Thoracic aorta (tissue), 2 donors: ENCODE data around the gene CENPO. TPM values are rescaled to one million over a fixed set of nuclear protein-coding genes. Genes with fewer than 3 reads are reported as not detected.

Experiments used
- ATAC-seq: fragments of 150-250 bp; one replicate; pipeline ENCODE4 v1.8.0; 2017; ENCODE audit warnings: low read depth; ENCODE audit not compliant: insufficient number of reproducible peaks, low FRiP score
- DNase-seq: peaks from one replicate; pipeline ENCODE4 v3.0.0-alpha.2; 2020; ENCODE audit warnings: low spot score
- H3K27ac ChIP-seq, 2 donors: fragments of 200-600 bp; sonication (generic); 1 replicate in 1 of 2; 2 replicates in 1 of 2; pipeline ENCODE4 v1.5.1; 2016; ENCODE audit warnings: mild to moderate bottlenecking in 2 of 2, moderate library complexity in 2 of 2
- H3K27me3 ChIP-seq: fragments of 200-600 bp; sonication (generic); replicated peaks from 2 replicates; pipeline ENCODE4 v1.6.0; 2016; ENCODE audit warnings: mild to moderate bottlenecking; ENCODE audit not compliant: insufficient read depth
- H3K36me3 ChIP-seq: fragments of 200-600 bp; sonication (generic); one replicate; pipeline ENCODE4 v1.5.1; 2016
- H3K4me1 ChIP-seq, 2 donors: fragments of 200-600 bp; sonication (generic); 1 replicate in 1 of 2; 2 replicates in 1 of 2; pipeline versions ENCODE4 v1.5.1 to v1.6.0; 2016; ENCODE audit warnings: low read depth in 2 of 2, mild to moderate bottlenecking in 1 of 2; ENCODE audit not compliant: control insufficient read depth in 1 of 2
- H3K4me3 ChIP-seq: fragments of 200-600 bp; sonication (generic); 2 replicates; pipeline ENCODE4 v1.5.1; 2016; ENCODE audit warnings: mild to moderate bottlenecking
- H3K9me3 ChIP-seq: fragments of 200-600 bp; sonication (generic); 2 replicates; pipeline ENCODE4 v1.5.1; 2016
- total RNA-seq, 2 donors: library from RNA; depleted of rRNA; stranded (reverse); fragments of >200 nt; gene quantifications; one replicate each; pipeline versions ENCODE4 v1.1.0 to v1.2.3, GENCODE V29; 2016
- TF ChIP-seq, protein P1 (sequence below): fragments of 200-600 bp; sonication (generic); IDR thresholded peaks from one replicate; pipeline ENCODE4 v1.5.1; 2019; ENCODE audit warnings: antibody characterized with exemption

CENPO gene
- total RNA-seq, 2 donors from 2014 or later: 2.5 to 9.2 TPM

DNA sequence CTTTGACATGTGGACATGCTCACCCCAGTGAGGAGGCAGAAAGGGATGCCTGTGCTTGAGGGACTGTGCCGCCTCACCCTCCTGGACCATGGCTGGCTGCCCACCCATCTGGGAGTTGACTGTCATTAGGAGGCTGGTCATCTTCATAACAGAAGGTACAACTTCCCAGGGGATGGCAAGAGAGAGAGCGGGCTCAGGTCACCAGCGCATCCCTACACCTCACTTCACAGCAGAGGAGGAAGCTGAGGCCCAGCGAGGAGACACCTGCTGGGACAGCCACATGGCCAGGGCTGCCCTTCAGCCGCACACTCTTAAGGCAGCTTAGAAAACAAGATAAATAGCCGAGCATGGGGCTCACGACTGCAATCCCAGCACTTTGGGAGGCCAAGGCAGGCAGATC lies 67.4 kb downstream of the CENPO start:
- ATAC-seq (no peak), DNase-seq (no peak)
- no peak overlapping the region for H3K27ac ChIP-seq
- TF ChIP-seq, protein P1, sequence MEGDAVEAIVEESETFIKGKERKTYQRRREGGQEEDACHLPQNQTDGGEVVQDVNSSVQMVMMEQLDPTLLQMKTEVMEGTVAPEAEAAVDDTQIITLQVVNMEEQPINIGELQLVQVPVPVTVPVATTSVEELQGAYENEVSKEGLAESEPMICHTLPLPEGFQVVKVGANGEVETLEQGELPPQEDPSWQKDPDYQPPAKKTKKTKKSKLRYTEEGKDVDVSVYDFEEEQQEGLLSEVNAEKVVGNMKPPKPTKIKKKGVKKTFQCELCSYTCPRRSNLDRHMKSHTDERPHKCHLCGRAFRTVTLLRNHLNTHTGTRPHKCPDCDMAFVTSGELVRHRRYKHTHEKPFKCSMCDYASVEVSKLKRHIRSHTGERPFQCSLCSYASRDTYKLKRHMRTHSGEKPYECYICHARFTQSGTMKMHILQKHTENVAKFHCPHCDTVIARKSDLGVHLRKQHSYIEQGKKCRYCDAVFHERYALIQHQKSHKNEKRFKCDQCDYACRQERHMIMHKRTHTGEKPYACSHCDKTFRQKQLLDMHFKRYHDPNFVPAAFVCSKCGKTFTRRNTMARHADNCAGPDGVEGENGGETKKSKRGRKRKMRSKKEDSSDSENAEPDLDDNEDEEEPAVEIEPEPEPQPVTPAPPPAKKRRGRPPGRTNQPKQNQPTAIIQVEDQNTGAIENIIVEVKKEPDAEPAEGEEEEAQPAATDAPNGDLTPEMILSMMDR: no peak
- H3K36me3 ChIP-seq: no peaks in the 10 kb centered on the region
- no peaks in the 10 kb centered on the region for H3K9me3 ChIP-seq
- H3K4me1 ChIP-seq: peaks cover 5 to 21% of the 10 kb centered on the region in 2 donors
- H3K27me3 ChIP-seq: no peaks in the 10 kb centered on the region
- no peak overlapping the region for H3K4me3 ChIP-seq

- no peak for DNase-seq
- Histone ChIP-seq H3K27ac (no peak overlapping the region), H3K36me3 (no peaks in the 10 kb centered on the region), H3K9me3 (no peaks in the 10 kb centered on the region), H3K4me3 (no peak overlapping the region), H3K4me1 (peaks cover 0 to 12% of the 10 kb centered on the region in 2 donors), H3K27me3 (no peaks in the 10 kb centered on the region)
- TF ChIP-seq, protein P1: no peak
- no peak for ATAC-seq
Measured at GRCh38 chr2:24861500-24861899, 68.3 kb downstream of the CENPO start.

- Histone ChIP-seq H3K27ac (no peak overlapping the region), H3K4me1 (peaks cover 0 to 9% of the 10 kb centered on the region in 2 donors), H3K27me3 (no peaks in the 10 kb centered on the region), H3K36me3 (no peaks in the 10 kb centered on the region), H3K9me3 (no peaks in the 10 kb centered on the region), H3K4me3 (no peak overlapping the region)
- ATAC-seq (no peak), DNase-seq (no peak)
- TF ChIP-seq, protein P1: no peak
Measured at GRCh38 chr2:24863641-24864040, 70.4 kb downstream of the CENPO start.

GRCh38 chr2:24866946-24867345 lies 73.7 kb downstream of the CENPO start:
- no peaks in the 10 kb centered on the region for H3K9me3 ChIP-seq
- no peaks in the 10 kb centered on the region for H3K27me3 ChIP-seq
- no peak overlapping the region for H3K27ac ChIP-seq
- H3K36me3 ChIP-seq: no peaks in the 10 kb centered on the region
- peaks cover 0 to 9% of the 10 kb centered on the region in 2 donors for H3K4me1 ChIP-seq
- no peak overlapping the region for H3K4me3 ChIP-seq
- TF ChIP-seq, protein P1: no peak
- no peak for DNase-seq
- no peak for ATAC-seq

DNA sequence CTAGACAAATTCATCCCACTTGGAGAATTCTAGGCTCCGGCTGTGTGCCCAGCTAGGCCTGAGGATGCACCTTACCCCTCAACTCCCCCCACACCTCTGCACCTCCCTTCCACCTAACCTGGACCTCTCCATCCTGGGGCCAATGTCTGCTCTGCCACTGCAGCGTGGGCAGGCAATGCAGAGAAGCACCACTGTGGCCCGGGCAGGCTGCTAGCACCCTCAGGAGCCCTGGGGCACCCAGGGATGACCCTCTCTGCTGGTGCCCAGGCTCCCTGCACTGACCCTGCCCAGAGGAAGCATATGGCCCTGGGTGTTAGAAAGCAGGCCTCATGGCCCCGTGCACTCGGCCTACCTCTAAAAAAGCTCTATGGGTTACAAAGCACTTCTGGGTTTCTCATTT lies 77.2 kb downstream of the CENPO start:
- Histone ChIP-seq H3K27me3 (no peaks in the 10 kb centered on the region), H3K36me3 (no peaks in the 10 kb centered on the region), H3K27ac (no peak overlapping the region), H3K4me3 (no peak overlapping the region), H3K9me3 (no peaks in the 10 kb centered on the region), H3K4me1 (no peaks in the 10 kb centered on the region)
- ATAC-seq (no peak), DNase-seq (no peak)
- TF ChIP-seq, protein P1: no peak
